Iris pigment epithelial cell (primary cell): ENCODE measurements around the gene ATRN.

Experiments
- DNase-seq: peaks from one replicate; pipeline ENCODE4 v3.0.0-alpha.2; 2011; ENCODE audit warnings: low read depth

Gene ATRN

GRCh38 chr20:3628502-3629314, 157.9 kb downstream of the ATRN start:
- DNase-seq = no peak

GRCh38 chr20:3629893-3630292, 159.1 kb downstream of the ATRN start:
- DNase-seq = no peak

GRCh38 chr20:3630429-3630828, 159.6 kb downstream of the ATRN start:
- DNase-seq = no peak

- no peak for DNase-seq
These were observed 160.7 kb downstream of the ATRN start for GRCh38 chr20:3631534-3631933.

- no peak for DNase-seq
These were observed 161.6 kb downstream of the ATRN start for GRCh38 chr20:3632311-3633004.

- DNase-seq = no peak
These were observed 163.2 kb downstream of the ATRN start for GRCh38 chr20:3633913-3634478.

- DNase-seq = peak; percentile 11
These were observed 164.5 kb downstream of the ATRN start for GRCh38 chr20:3635346-3635745.

- no peak for DNase-seq
These were observed 169.4 kb downstream of the ATRN start for GRCh38 chr20:3640259-3640658.

- DNase-seq = no peak
These were observed 174.7 kb downstream of the ATRN start for GRCh38 chr20:3645309-3646066.

- peak; percentile 26 for DNase-seq
These were observed 175.2 kb downstream of the ATRN start for GRCh38 chr20:3646067-3646440.

GRCh38 chr20:3646651-3647050, 175.8 kb downstream of the ATRN start:
- no peak for DNase-seq

GRCh38 chr20:3647473-3647872, 176.7 kb downstream of the ATRN start:
- DNase-seq = no peak

- no peak for DNase-seq
These were observed 178.1 kb downstream of the ATRN start for GRCh38 chr20:3648951-3649350.

GRCh38 chr20:3651204-3651962, 180.6 kb downstream of the ATRN start:
- no peak for DNase-seq

GRCh38 chr20:3652221-3652620, 181.4 kb downstream of the ATRN start:
- no peak for DNase-seq

- DNase-seq = no peak
These were observed 182.1 kb downstream of the ATRN start for GRCh38 chr20:3652676-3653596.

GRCh38 chr20:3653921-3654320, 183.1 kb downstream of the ATRN start:
- no peak for DNase-seq

GRCh38 chr20:3654326-3655130, 183.7 kb downstream of the ATRN start:
- no peak for DNase-seq

- DNase-seq = no peak
These were observed 184.2 kb downstream of the ATRN start for GRCh38 chr20:3655131-3655405.
